K562 (cell line): ENCODE measurements around the gene PTPRB. TPM values are rescaled to one million over a fixed set of nuclear protein-coding genes. Genes with fewer than 3 reads are reported as not detected.

ENCODE experiments used
- ATAC-seq: fragments of 200-7000 bp; cut with Tn5 transposase; 3 replicates; pipeline ENCODE4 v1.9.1; 2020; ENCODE audit warnings: moderate library complexity
- BruUV-seq: library from RNA; stranded (reverse); fragments of 400-500 nt; replicated peaks from 2 replicates; lab custom pipeline; 2021; lab: Mats Ljungman, UMichigan
- CTCF ChIA-PET: fragments of 300-600 bp; formaldehyde crosslinking; extraction: SDS; loops from one replicate; lab custom pipeline; 2021; ENCODE audit warnings: low intra/inter-chr PET ratio; lab: Yijun Ruan, JAX
- POLR2A ChIA-PET: fragments of 300-600, 350-650 bp; sonication (Branson Sonifier 250); formaldehyde crosslinking; extraction: SDS; loops from one replicate; lab custom pipeline; 2021; ENCODE audit warnings: antibody characterized with exemption, inconsistent platforms; lab: Yijun Ruan, JAX
- DNase-seq, 4 experiments: peaks; one replicate each; pipeline versions ENCODE4 v3.0.0 to v3.0.0-alpha.2; 2011 to 2018; ENCODE audit warnings: low spot score in 3 of 4, mixed read lengths in 3 of 4; ENCODE audit errors: extremely low read depth in 1 of 4
- FAIRE-seq: peaks from 2 replicates; lab custom pipeline; 2011; peaks lifted over from hg19 to GRCh38; lab: Jason Lieb, UNC
- H2AFZ ChIP-seq: 2 replicates; pipeline ENCODE4 v1.6.0; 2011; ENCODE audit warnings: low read depth, low read length, control low read depth, inconsistent platforms
- H3K27ac ChIP-seq: fragments of 200-600 bp; 3 replicates; pipeline ENCODE4 v1.8.0; 2011; ENCODE audit warnings: low read depth, mild to moderate bottlenecking, control low read depth, inconsistent platforms, low read length, moderate library complexity, mixed read lengths; ENCODE audit errors: extremely low read depth
- H3K27me3 ChIP-seq, 2 experiments: fragments of 300-600 bp in 1 of 2; 2 replicates in 1 of 2; 3 replicates in 1 of 2; pipeline versions ENCODE4 v1.6.0 to v1.8.0; 2011; ENCODE audit warnings: inconsistent platforms in 2 of 2, low read length in 2 of 2, mild to moderate bottlenecking in 1 of 2, mixed read lengths in 1 of 2, moderate library complexity in 1 of 2; ENCODE audit not compliant: control insufficient read depth in 2 of 2, insufficient read depth in 2 of 2
- H3K36me3 ChIP-seq: fragments of 300-600 bp; 3 replicates; pipeline ENCODE4 v1.8.0; 2011; ENCODE audit warnings: mild to moderate bottlenecking, low read length, inconsistent platforms; ENCODE audit not compliant: control insufficient read depth, insufficient read depth
- H3K4me1 ChIP-seq, 2 experiments: fragments of 200-600 bp in 1 of 2; replicated peaks in 1 of 2; 2 replicates in 1 of 2; 3 replicates in 1 of 2; pipeline versions ENCODE4 v1.5.1 to v1.8.0; 2011; ENCODE audit warnings: inconsistent platforms in 2 of 2, low read length in 2 of 2, mild to moderate bottlenecking in 1 of 2, mixed read lengths in 1 of 2, moderate library complexity in 1 of 2; ENCODE audit not compliant: control insufficient read depth in 2 of 2, insufficient read depth in 2 of 2
- H3K4me2 ChIP-seq: 2 replicates; pipeline ENCODE4 v1.6.1; 2011; ENCODE audit warnings: low read length, control low read depth, inconsistent platforms, mixed read lengths; ENCODE audit not compliant: insufficient read depth
- H3K4me3 ChIP-seq: fragments of 200-600 bp; sonication (generic), shearing (Covaris generic); 2 replicates; pipeline ENCODE4 v1.5.1; 2016; ENCODE audit warnings: control low read depth, inconsistent platforms
- H3K79me2 ChIP-seq: fragments of 200-600 bp; 3 replicates; pipeline ENCODE4 v1.8.0; 2011; ENCODE audit warnings: low read length, inconsistent platforms; ENCODE audit not compliant: control insufficient read depth, insufficient read depth
- H3K9ac ChIP-seq, 2 experiments: 2 replicates each; pipeline versions ENCODE4 v1.6.0 to v1.6.1; 2011; ENCODE audit warnings: low read depth in 2 of 2, low read length in 2 of 2, control low read depth in 1 of 2, inconsistent platforms in 1 of 2, mild to moderate bottlenecking in 1 of 2, mixed read lengths in 1 of 2; ENCODE audit not compliant: insufficient read depth in 1 of 2
- H3K9me1 ChIP-seq: one replicate; pipeline ENCODE4 v1.6.0; 2011; ENCODE audit warnings: inconsistent platforms, mild to moderate bottlenecking, low read length, moderate library complexity; ENCODE audit not compliant: control insufficient read depth, insufficient read depth
- H3K9me3 ChIP-seq: replicated peaks from 2 replicates; pipeline ENCODE4 v1.5.1; 2011; ENCODE audit warnings: low read depth, low read length, inconsistent platforms; ENCODE audit not compliant: control insufficient read depth, insufficient read depth
- H4K20me1 ChIP-seq: replicated peaks from 2 replicates; pipeline ENCODE4 v1.6.1; 2011; ENCODE audit warnings: low read length, inconsistent platforms, mixed read lengths; ENCODE audit not compliant: control insufficient read depth, insufficient read depth
- CREB5 ChIP-seq: fragments of 250-450 bp; sonication (Bioruptor Pico); IDR thresholded peaks from 2 replicates; pipeline ENCODE4 v1.5.0; 2020; ENCODE audit warnings: mild to moderate bottlenecking
- IRF1 ChIP-seq: sonication (generic); formaldehyde crosslinking; IDR thresholded peaks from 2 replicates; pipeline ENCODE4 v1.8.0; 2022; ENCODE audit warnings: missing genetic modification reagents, mild to moderate bottlenecking, borderline replicate concordance
- LARP7 ChIP-seq: fragments of 450-650 bp; IDR thresholded peaks from 2 replicates; pipeline ENCODE4 v1.6.1; 2016
- MAFF ChIP-seq: IDR thresholded peaks from 2 replicates; pipeline ENCODE4 v1.6.1; 2012; ENCODE audit warnings: low read length, improper control_type of control experiment
- MIER1 ChIP-seq: fragments of 450-650 bp; IDR thresholded peaks from 2 replicates; pipeline ENCODE4 v1.6.1; 2016; ENCODE audit warnings: antibody characterized with exemption, mild to moderate bottlenecking, low read depth
- RBM25 ChIP-seq: fragments of 200-400 bp; formaldehyde crosslinking; IDR thresholded peaks from 2 replicates; pipeline ENCODE4 v1.6.1; 2018; ENCODE audit warnings: low read length, low read depth, moderate library complexity; ENCODE audit not compliant: severe bottlenecking
- XRCC5 ChIP-seq: fragments of 200-400 bp; formaldehyde crosslinking; IDR thresholded peaks from 2 replicates; pipeline ENCODE4 v1.6.1; 2017; ENCODE audit warnings: low read depth, mild to moderate bottlenecking, low read length
- WGBS: fragments of 100-300 bp; shearing (Covaris generic); methylation state at CpG from one replicate; pipeline ENCODE4 v1.1.6; 2016; ENCODE audit warnings: low coverage, mixed read lengths; ENCODE audit not compliant: insufficient coverage; ENCODE audit errors: missing lambda C conversion rate; 5-methylcytosine and 5-hydroxymethylcytosine counted together
- in situ Hi-C: fragments of 300-500 bp; cut with MboI; formaldehyde crosslinking; loops from 4 replicates; pipeline ENCODE4 v1.15.0; 2018; ENCODE audit warnings: inconsistent platforms, mixed read lengths
- intact Hi-C: fragments of 100-400 bp; cut with micrococcal nuclease; formaldehyde crosslinking; loops from 2 replicates; pipeline ENCODE4 v1.14.2; 2022
- polyA plus RNA-seq, 8 experiments: library from polyadenylated mRNA; depleted of rRNA in 4 of 8; stranded (reverse) in 5 of 8; unstranded in 3 of 8; fragments of >200 nt; fragmentation: Nextera tagmentation in 2 of 8; fragmentation: Illumina TruSeq in 1 of 8; extraction: Ambion mirVana in 2 of 8; extraction: Trizol in 1 of 8; gene quantifications; 2 replicates each; pipeline versions ENCODE4 v1.2.1 to v1.2.3, GENCODE V29; 2011 to 2014; ENCODE audit warnings: inconsistent platforms in 1 of 8, missing spikeins in 1 of 8
- total RNA-seq, 7 experiments: library from RNA; depleted of rRNA in 6 of 7; stranded (reverse); fragments of >200 nt in 6 of 7; fragmentation: Illumina TruSeq in 2 of 7; extraction: Trizol in 2 of 7; gene quantifications; 2 replicates each; pipeline versions ENCODE4 v1.2.1 to v1.2.3, GENCODE V29; 2011 to 2021; ENCODE audit warnings: low replicate concordance in 1 of 7
- TF ChIP-seq, protein P1 (sequence below): sonication (generic); formaldehyde crosslinking; IDR thresholded peaks from 2 replicates; pipeline ENCODE4 v1.8.0; 2023; ENCODE audit warnings: mild to moderate bottlenecking, missing genetic modification reagents
- TF ChIP-seq, protein P2 (sequence below): sonication (generic); formaldehyde crosslinking; IDR thresholded peaks from 2 replicates; pipeline ENCODE4 v1.8.0; 2022; ENCODE audit warnings: mild to moderate bottlenecking, missing genetic modification reagents
- TF ChIP-seq, protein P3 (sequence below): fragments of 450-650 bp; IDR thresholded peaks from 2 replicates; pipeline ENCODE4 v1.7.1; 2018; ENCODE audit warnings: mild to moderate bottlenecking, low read depth; ENCODE audit not compliant: partially characterized antibody

Gene PTPRB
- total and polyA plus RNA-seq, 9 of the 15 experiments (the other 6 are each of a cell fraction or from before 2014, with no cell fraction given) = 0.46 to 5.9 (median 3.1) TPM

- TF ChIP-seq MAFF (no peak), IRF1 (CRISPR knock-in tag) (no peak)
- TF ChIP-seq, protein P1, sequence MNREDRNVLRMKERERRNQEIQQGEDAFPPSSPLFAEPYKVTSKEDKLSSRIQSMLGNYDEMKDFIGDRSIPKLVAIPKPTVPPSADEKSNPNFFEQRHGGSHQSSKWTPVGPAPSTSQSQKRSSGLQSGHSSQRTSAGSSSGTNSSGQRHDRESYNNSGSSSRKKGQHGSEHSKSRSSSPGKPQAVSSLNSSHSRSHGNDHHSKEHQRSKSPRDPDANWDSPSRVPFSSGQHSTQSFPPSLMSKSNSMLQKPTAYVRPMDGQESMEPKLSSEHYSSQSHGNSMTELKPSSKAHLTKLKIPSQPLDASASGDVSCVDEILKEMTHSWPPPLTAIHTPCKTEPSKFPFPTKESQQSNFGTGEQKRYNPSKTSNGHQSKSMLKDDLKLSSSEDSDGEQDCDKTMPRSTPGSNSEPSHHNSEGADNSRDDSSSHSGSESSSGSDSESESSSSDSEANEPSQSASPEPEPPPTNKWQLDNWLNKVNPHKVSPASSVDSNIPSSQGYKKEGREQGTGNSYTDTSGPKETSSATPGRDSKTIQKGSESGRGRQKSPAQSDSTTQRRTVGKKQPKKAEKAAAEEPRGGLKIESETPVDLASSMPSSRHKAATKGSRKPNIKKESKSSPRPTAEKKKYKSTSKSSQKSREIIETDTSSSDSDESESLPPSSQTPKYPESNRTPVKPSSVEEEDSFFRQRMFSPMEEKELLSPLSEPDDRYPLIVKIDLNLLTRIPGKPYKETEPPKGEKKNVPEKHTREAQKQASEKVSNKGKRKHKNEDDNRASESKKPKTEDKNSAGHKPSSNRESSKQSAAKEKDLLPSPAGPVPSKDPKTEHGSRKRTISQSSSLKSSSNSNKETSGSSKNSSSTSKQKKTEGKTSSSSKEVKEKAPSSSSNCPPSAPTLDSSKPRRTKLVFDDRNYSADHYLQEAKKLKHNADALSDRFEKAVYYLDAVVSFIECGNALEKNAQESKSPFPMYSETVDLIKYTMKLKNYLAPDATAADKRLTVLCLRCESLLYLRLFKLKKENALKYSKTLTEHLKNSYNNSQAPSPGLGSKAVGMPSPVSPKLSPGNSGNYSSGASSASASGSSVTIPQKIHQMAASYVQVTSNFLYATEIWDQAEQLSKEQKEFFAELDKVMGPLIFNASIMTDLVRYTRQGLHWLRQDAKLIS (CRISPR knock-in tag) = no peak
- TF ChIP-seq, protein P2, sequence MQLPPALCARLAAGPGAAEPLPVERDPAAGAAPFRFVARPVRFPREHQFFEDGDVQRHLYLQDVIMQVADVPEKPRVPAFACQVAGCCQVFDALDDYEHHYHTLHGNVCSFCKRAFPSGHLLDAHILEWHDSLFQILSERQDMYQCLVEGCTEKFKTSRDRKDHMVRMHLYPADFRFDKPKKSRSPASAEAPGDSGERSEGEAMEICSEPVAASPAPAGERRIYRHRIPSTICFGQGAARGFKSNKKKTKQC (CRISPR knock-in tag) = no peak
Observed at GRCh38 chr12:70540996-70541395, 96.2 kb downstream of the PTPRB start (continued).

DNA sequence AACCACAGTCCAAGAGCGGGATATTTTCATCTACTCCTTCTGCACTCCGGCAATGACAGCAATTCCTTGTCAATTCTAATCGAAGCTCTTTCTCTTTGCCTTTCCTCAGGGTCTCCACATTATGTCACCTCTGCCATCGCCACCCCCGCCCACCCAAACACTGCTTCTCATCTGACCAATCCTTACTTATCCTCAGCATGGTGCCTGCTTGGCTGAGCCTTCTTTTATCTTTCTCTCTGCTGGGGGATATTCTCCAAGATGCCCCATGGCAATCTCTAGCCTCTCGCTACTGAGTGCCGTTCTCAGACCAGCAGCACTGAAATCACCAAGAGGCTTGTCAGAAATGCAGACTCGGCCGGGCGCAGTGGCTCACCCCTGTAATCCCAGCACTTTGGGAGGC is 100.6 kb downstream of the PTPRB start:
- H3K4me1 ChIP-seq = no peaks in the 10 kb centered on the region
- no peak for FAIRE-seq
- intact Hi-C loops (no loop called here), in situ Hi-C loops (no loop called here)
- no peak for ATAC-seq
- ChIA-PET CTCF (no interaction called here), POLR2A (no interaction called here)
- no peaks in the 10 kb centered on the region for H3K9me3 ChIP-seq
- no peak for DNase-seq
- no peak overlapping the region for H3K9ac ChIP-seq
- no peak overlapping the region for H3K4me2 ChIP-seq
- H2AFZ ChIP-seq = no peak overlapping the region
- no peak overlapping the region for H3K4me3 ChIP-seq
- peaks cover 33% of the 10 kb centered on the region; the same call in 1 of the 3 replicates for H3K36me3 ChIP-seq
- no peaks in the 10 kb centered on the region for H4K20me1 ChIP-seq
- H3K79me2 ChIP-seq = no peaks in the 10 kb centered on the region
- BruUV-seq = no TSS peak
- no peak overlapping the region for H3K27ac ChIP-seq
- no peaks in the 10 kb centered on the region for H3K9me1 ChIP-seq
- no peaks in the 10 kb centered on the region for H3K27me3 ChIP-seq
- 69% methylated on average over 10 of the region's 10 CpGs for WGBS
- TF ChIP-seq MIER1 (no peak), XRCC5 (no peak), LARP7 (no peak), CREB5 (CRISPR knock-in tag) (no peak), RBM25 (no peak)
- TF ChIP-seq, protein P3, sequence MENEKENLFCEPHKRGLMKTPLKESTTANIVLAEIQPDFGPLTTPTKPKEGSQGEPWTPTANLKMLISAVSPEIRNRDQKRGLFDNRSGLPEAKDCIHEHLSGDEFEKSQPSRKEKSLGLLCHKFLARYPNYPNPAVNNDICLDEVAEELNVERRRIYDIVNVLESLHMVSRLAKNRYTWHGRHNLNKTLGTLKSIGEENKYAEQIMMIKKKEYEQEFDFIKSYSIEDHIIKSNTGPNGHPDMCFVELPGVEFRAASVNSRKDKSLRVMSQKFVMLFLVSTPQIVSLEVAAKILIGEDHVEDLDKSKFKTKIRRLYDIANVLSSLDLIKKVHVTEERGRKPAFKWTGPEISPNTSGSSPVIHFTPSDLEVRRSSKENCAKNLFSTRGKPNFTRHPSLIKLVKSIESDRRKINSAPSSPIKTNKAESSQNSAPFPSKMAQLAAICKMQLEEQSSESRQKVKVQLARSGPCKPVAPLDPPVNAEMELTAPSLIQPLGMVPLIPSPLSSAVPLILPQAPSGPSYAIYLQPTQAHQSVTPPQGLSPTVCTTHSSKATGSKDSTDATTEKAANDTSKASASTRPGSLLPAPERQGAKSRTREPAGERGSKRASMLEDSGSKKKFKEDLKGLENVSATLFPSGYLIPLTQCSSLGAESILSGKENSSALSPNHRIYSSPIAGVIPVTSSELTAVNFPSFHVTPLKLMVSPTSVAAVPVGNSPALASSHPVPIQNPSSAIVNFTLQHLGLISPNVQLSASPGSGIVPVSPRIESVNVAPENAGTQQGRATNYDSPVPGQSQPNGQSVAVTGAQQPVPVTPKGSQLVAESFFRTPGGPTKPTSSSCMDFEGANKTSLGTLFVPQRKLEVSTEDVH = no peak
